Esophagus muscularis mucosa (tissue), 4 donors: ENCODE measurements around the gene ATRNL1. TPM values are rescaled to one million over a fixed set of nuclear protein-coding genes. Genes with fewer than 3 reads are reported as not detected.

Experiments used
- DNase-seq: peaks from one replicate; pipeline ENCODE4 v3.0.0-alpha.2; 2017; ENCODE audit errors: extremely low spot score
- H3K27ac ChIP-seq, 4 donors: fragments of 200-600 bp; sonication (generic); replicated peaks in 1 of 4; 1 replicate in 3 of 4; 2 replicates in 1 of 4; pipeline ENCODE4 v1.5.1; 2016 to 2019; ENCODE audit warnings: mild to moderate bottlenecking in 1 of 4
- H3K27me3 ChIP-seq, 4 donors: fragments of 200-600 bp; sonication (generic); one replicate each; pipeline versions ENCODE4 v1.5.1 to v1.6.0; 2016 to 2019
- H3K36me3 ChIP-seq, 4 donors: fragments of 200-600 bp; sonication (generic); one replicate each; pipeline ENCODE4 v1.5.1; 2016 to 2019
- H3K4me1 ChIP-seq, 4 donors: fragments of 200-600 bp; sonication (generic); one replicate each; pipeline ENCODE4 v1.5.1; 2016 to 2019
- H3K4me3 ChIP-seq, 4 donors: fragments of 200-600 bp; sonication (generic); 1 replicate in 2 of 4; 2 replicates in 2 of 4; pipeline ENCODE4 v1.5.1; 2016 to 2019; ENCODE audit warnings: mild to moderate bottlenecking in 4 of 4, moderate library complexity in 1 of 4
- H3K9me3 ChIP-seq, 4 donors: fragments of 200-600 bp; sonication (generic); 1 replicate in 3 of 4; 2 replicates in 1 of 4; pipeline ENCODE4 v1.5.1; 2016 to 2019
- CTCF ChIP-seq, 3 experiments: fragments of 200-600 bp in 2 of 3; fragments of 450-650 bp in 1 of 3; sonication (generic) in 2 of 3; IDR thresholded peaks; one replicate each; pipeline ENCODE4 v1.5.1; 2017 to 2019; ENCODE audit warnings: antibody characterized with exemption in 3 of 3, mild to moderate bottlenecking in 2 of 3, moderate library complexity in 1 of 3
- EP300 ChIP-seq: sonication (generic); formaldehyde crosslinking; IDR thresholded peaks from one replicate; pipeline ENCODE4 v1.6.1; 2017; ENCODE audit warnings: antibody characterized with exemption
- POLR2A ChIP-seq: fragments of 450-650 bp; IDR thresholded peaks from one replicate; pipeline ENCODE4 v1.6.1; 2017; ENCODE audit warnings: antibody characterized with exemption, moderate library complexity, mild to moderate bottlenecking, low read depth
- POLR2AphosphoS5 ChIP-seq, 2 donors: sonication (generic); formaldehyde crosslinking; IDR thresholded peaks; one replicate each; pipeline ENCODE4 v1.6.1; 2017; ENCODE audit warnings: antibody characterized with exemption in 2 of 2
- WGBS: methylation state at CpG from one replicate; pipeline ENCODE4 v1.1.5; 2018; 5-methylcytosine and 5-hydroxymethylcytosine counted together
- intact Hi-C: fragments of 100-400 bp; cut with DNase I; formaldehyde crosslinking; loops from one replicate; pipeline ENCODE4 v1.15.1; 2023
- total RNA-seq, 4 donors: library from RNA; depleted of rRNA; stranded (reverse); fragments of >200 nt; gene quantifications; one replicate each; pipeline versions ENCODE4 v1.1.0 to v1.2.1, GENCODE V29; 2016

ATRNL1 gene
- total RNA-seq, 4 donors from 2014 or later: 5.0 to 18.0 (median 11.3) TPM

- no peak overlapping the region for H3K27ac ChIP-seq
- intact Hi-C loops: no loop called here
- H3K4me1 ChIP-seq: peaks cover 0 to 10% (median 5%) of the 10 kb centered on the region in 4 donors
- H3K27me3 ChIP-seq: no peaks in the 10 kb centered on the region
- no peak overlapping the region for H3K4me3 ChIP-seq
- no peaks in the 10 kb centered on the region for H3K36me3 ChIP-seq
- no peak for DNase-seq
- 100% methylated on average over 2 of the region's 2 CpGs for WGBS
- peaks cover 0 to 10% (median 0%) of the 10 kb centered on the region in 4 donors for H3K9me3 ChIP-seq
- no peak for TF ChIP-seq POLR2A
- no peak for TF ChIP-seq POLR2AphosphoS5 (IDR thresholded peaks at IDR 0.05)
- no peak for TF ChIP-seq EP300
- TF ChIP-seq CTCF (IDR thresholded peaks at IDR 0.05): no peak
Observed at GRCh38 chr10:115982526-115982925, 889.4 kb downstream of the ATRNL1 start.

- Histone ChIP-seq H3K4me1 (peaks cover 0 to 8% (median 5%) of the 10 kb centered on the region in 4 donors), H3K36me3 (no peaks in the 10 kb centered on the region), H3K27ac (no peak overlapping the region), H3K9me3 (peaks cover 0 to 10% (median 0%) of the 10 kb centered on the region in 4 donors), H3K27me3 (no peaks in the 10 kb centered on the region), H3K4me3 (no peak overlapping the region)
- TF ChIP-seq EP300 (no peak), CTCF (IDR thresholded peaks at IDR 0.05) (no peak), POLR2AphosphoS5 (IDR thresholded peaks at IDR 0.05) (no peak)
- WGBS: 24% methylated on average over 1 of the region's 1 CpG
- no peak for DNase-seq
- intact Hi-C loops: no loop called here
Observed at GRCh38 chr10:115985786-115986185, 892.6 kb downstream of the ATRNL1 start.

- no peak for DNase-seq
- intact Hi-C loops: no loop called here
- no peak overlapping the region for H3K4me3 ChIP-seq
- no peaks in the 10 kb centered on the region for H3K27me3 ChIP-seq
- H3K4me1 ChIP-seq: no peaks in the 10 kb centered on the region
- H3K36me3 ChIP-seq: no peaks in the 10 kb centered on the region
- H3K9me3 ChIP-seq: peaks cover 0 to 9% (median 0%) of the 10 kb centered on the region in 4 donors
- WGBS: 91% methylated on average over 3 of the region's 3 CpGs
- no peak for TF ChIP-seq CTCF (IDR thresholded peaks at IDR 0.05)
- no peak for TF ChIP-seq POLR2A
- no peak for TF ChIP-seq EP300
- no peak for TF ChIP-seq POLR2AphosphoS5 (IDR thresholded peaks at IDR 0.05)
- H3K27ac ChIP-seq: no peak overlapping the region
Observed at GRCh38 chr10:115988380-115988779, 895.2 kb downstream of the ATRNL1 start.

- Histone ChIP-seq H3K36me3 (no peaks in the 10 kb centered on the region), H3K9me3 (peaks cover 0 to 3% (median 0%) of the 10 kb centered on the region in 4 donors), H3K27ac (no peak overlapping the region), H3K27me3 (no peaks in the 10 kb centered on the region), H3K4me1 (no peaks in the 10 kb centered on the region), H3K4me3 (no peak overlapping the region)
- no peak for TF ChIP-seq POLR2A
- no peak for TF ChIP-seq EP300
- no peak for TF ChIP-seq CTCF (IDR thresholded peaks at IDR 0.05)
- TF ChIP-seq POLR2AphosphoS5 (IDR thresholded peaks at IDR 0.05): no peak
- intact Hi-C loops: no loop called here
- DNase-seq: no peak
- WGBS: 78% methylated on average over 3 of the region's 3 CpGs
Observed at GRCh38 chr10:115989621-115990020, 896.5 kb downstream of the ATRNL1 start.

GRCh38 chr10:115992236-115992986 lies 899.2 kb downstream of the ATRNL1 start:
- no peak for TF ChIP-seq EP300
- no peak for TF ChIP-seq POLR2A
- no peak for TF ChIP-seq CTCF (IDR thresholded peaks at IDR 0.05)
- no peak for TF ChIP-seq POLR2AphosphoS5 (IDR thresholded peaks at IDR 0.05)
- Histone ChIP-seq H3K27ac (no peak overlapping the region), H3K27me3 (no peaks in the 10 kb centered on the region), H3K4me3 (no peak overlapping the region), H3K36me3 (no peaks in the 10 kb centered on the region), H3K9me3 (peaks cover 0 to 3% (median 0%) of the 10 kb centered on the region in 4 donors), H3K4me1 (no peaks in the 10 kb centered on the region)
- WGBS: 74% methylated on average over 5 of the region's 5 CpGs
- no peak for DNase-seq
- intact Hi-C loops: no loop called here
